Endothelial cell of umbilical vein (primary cell): ENCODE results near the gene ADORA2A. TPM values are rescaled to one million over a fixed set of nuclear protein-coding genes. Genes with fewer than 3 reads are reported as not detected.

Source experiments
- BruUV-seq: library from RNA; stranded (reverse); fragments of 400-500 nt; replicated peaks from 2 replicates; lab custom pipeline; 2021; lab: Mats Ljungman, UMichigan
- CTCF ChIA-PET: fragments of 300-600, 350-600 bp; sonication (Branson Sonifier 250); formaldehyde crosslinking; loops from one replicate; lab custom pipeline; 2021; ENCODE audit warnings: antibody characterized with exemption, inconsistent platforms; lab: Charles Lee
- POLR2A ChIA-PET: fragments of 300-600, 350-600 bp; sonication (Branson Sonifier 250); formaldehyde crosslinking; loops from one replicate; lab custom pipeline; 2021; ENCODE audit warnings: antibody characterized with exemption, inconsistent platforms; lab: Charles Lee
- DNase-seq: peaks from one replicate; pipeline ENCODE4 v3.0.0-alpha.2; 2011; ENCODE audit warnings: low read depth, low spot score
- FAIRE-seq: peaks from 2 replicates; lab custom pipeline; 2011; peaks lifted over from hg19 to GRCh38; lab: Jason Lieb, UNC
- H2AFZ ChIP-seq: 2 replicates; pipeline ENCODE4 v1.6.0; 2012; ENCODE audit warnings: low read depth, low read length, control low read depth, inconsistent platforms
- H3K27ac ChIP-seq: 2 replicates; pipeline ENCODE4 v1.5.1; 2011; ENCODE audit warnings: low read depth, mild to moderate bottlenecking, control low read depth, low read length, moderate library complexity; ENCODE audit not compliant: insufficient read depth
- H3K27me3 ChIP-seq, 2 experiments: 2 replicates each; pipeline versions ENCODE4 v1.6.0 to v1.6.1; 2011; ENCODE audit warnings: low read length in 2 of 2, mixed read lengths in 1 of 2; ENCODE audit not compliant: control insufficient read depth in 2 of 2, insufficient read depth in 2 of 2
- H3K36me3 ChIP-seq, 2 experiments: 2 replicates in 1 of 2; 3 replicates in 1 of 2; pipeline ENCODE4 v1.5.1; 2011; ENCODE audit warnings: low read length in 2 of 2, mild to moderate bottlenecking in 1 of 2, moderate library complexity in 1 of 2; ENCODE audit not compliant: control insufficient read depth in 2 of 2, insufficient read depth in 2 of 2; ENCODE audit errors: extremely low read depth in 1 of 2
- H3K4me1 ChIP-seq: 3 replicates; pipeline ENCODE4 v1.5.1; 2011; ENCODE audit warnings: mild to moderate bottlenecking, low read length; ENCODE audit not compliant: control insufficient read depth, insufficient read depth; ENCODE audit errors: extremely low read depth
- H3K4me2 ChIP-seq: 2 replicates; pipeline ENCODE4 v1.6.1; 2011; ENCODE audit warnings: low read length, control low read depth, mixed read lengths; ENCODE audit not compliant: insufficient read depth
- H3K4me3 ChIP-seq, 3 experiments: fragments of 200-600 bp in 1 of 3; sonication (generic), shearing (Covaris generic) in 1 of 3; replicated peaks in 1 of 3; 2 replicates each; pipeline ENCODE4 v1.5.1; 2011 to 2016; ENCODE audit warnings: control low read depth in 3 of 3, low read length in 3 of 3, mild to moderate bottlenecking in 2 of 3, inconsistent platforms in 1 of 3, low read depth in 1 of 3, moderate library complexity in 1 of 3; ENCODE audit not compliant: insufficient read depth in 1 of 3
- H3K79me2 ChIP-seq: 2 replicates; pipeline ENCODE4 v1.6.0; 2012; ENCODE audit warnings: low read length, inconsistent platforms; ENCODE audit not compliant: control insufficient read depth, insufficient read depth
- H3K9ac ChIP-seq: replicated peaks from 2 replicates; pipeline ENCODE3; 2011; ENCODE audit warnings: low read length, control low read depth; ENCODE audit not compliant: insufficient read depth; ENCODE audit errors: extremely low read depth
- H3K9me1 ChIP-seq: replicated peaks from 3 replicates; pipeline ENCODE4 v1.6.0; 2011; ENCODE audit warnings: mild to moderate bottlenecking, low read length; ENCODE audit not compliant: control insufficient read depth, insufficient read depth; ENCODE audit errors: extremely low read depth
- H3K9me3 ChIP-seq: replicated peaks from 2 replicates; pipeline ENCODE4 v1.5.1; 2012; ENCODE audit warnings: low read length, inconsistent platforms; ENCODE audit not compliant: control insufficient read depth, insufficient read depth
- H4K20me1 ChIP-seq: replicated peaks from 2 replicates; pipeline ENCODE3; 2011; ENCODE audit warnings: mild to moderate bottlenecking, low read length; ENCODE audit not compliant: control insufficient read depth, insufficient read depth; ENCODE audit errors: extremely low read depth
- EZH2 ChIP-seq: IDR thresholded peaks from 2 replicates; pipeline ENCODE4 v1.6.1; 2012; ENCODE audit warnings: borderline replicate concordance, low read depth, mild to moderate bottlenecking, moderate library complexity, low read length, inconsistent platforms; ENCODE audit not compliant: severe bottlenecking
- FOS ChIP-seq: IDR thresholded peaks from 2 replicates; pipeline ENCODE4 v1.6.1; 2011; ENCODE audit warnings: mild to moderate bottlenecking, low read length, moderate library complexity, borderline replicate concordance; ENCODE audit not compliant: insufficient read depth
- GATA2 ChIP-seq: IDR thresholded peaks from 2 replicates; pipeline ENCODE4 v1.7.0; 2011; ENCODE audit warnings: low read depth, mild to moderate bottlenecking, moderate library complexity, mixed read lengths, low read length; ENCODE audit not compliant: insufficient read length, insufficient read depth
- JUN ChIP-seq: IDR thresholded peaks from 2 replicates; pipeline ENCODE4 v1.6.1; 2011; ENCODE audit warnings: borderline replicate concordance, low read depth; ENCODE audit not compliant: insufficient read length, insufficient read depth
- MAX ChIP-seq: IDR thresholded peaks from 2 replicates; pipeline ENCODE4 v1.6.1; 2011; ENCODE audit not compliant: insufficient read depth, insufficient read length
- MYC ChIP-seq: IDR thresholded peaks from one replicate; pipeline ENCODE4 v1.6.1; 2011; ENCODE audit warnings: mild to moderate bottlenecking, low read depth, low read length
- POLR2A ChIP-seq: IDR thresholded peaks from 2 replicates; pipeline ENCODE4 v1.6.1; 2012; ENCODE audit warnings: low read depth, mild to moderate bottlenecking, control low read depth, low read length
- POLR2AphosphoS5 ChIP-seq: IDR thresholded peaks from 2 replicates; pipeline ENCODE4 v1.6.1; 2012; ENCODE audit warnings: low read depth, mild to moderate bottlenecking, control low read depth, low read length, moderate library complexity; ENCODE audit not compliant: insufficient read depth
- dilution Hi-C: fragments of 300-500 bp; cut with MboI; formaldehyde crosslinking; loops from one replicate; pipeline ENCODE4 v1.15.0; 2019; ENCODE audit warnings: low sequenced_read_pairs; ENCODE audit not compliant: extremely low pct_ligation_motif_present
- intact Hi-C: fragments of 100-400 bp; cut with micrococcal nuclease; formaldehyde crosslinking; loops from one replicate; pipeline ENCODE4 v1.10.0; 2022
- polyA plus RNA-seq, 4 experiments: library from polyadenylated mRNA; depleted of rRNA in 3 of 4; stranded (reverse) in 3 of 4; unstranded in 1 of 4; fragments of >200 nt; gene quantifications; 2 replicates each; pipeline versions ENCODE4 v1.2.1 to v1.2.3, GENCODE V29; 2011 to 2012; ENCODE audit warnings: missing spikeins in 1 of 4
- total RNA-seq: library from RNA; stranded (reverse); gene quantifications from 2 replicates; pipeline ENCODE4 v1.2.3, GENCODE V29; 2021
- TF ChIP-seq, protein P1 (sequence below), 2 donors: IDR thresholded peaks; 1 replicate in 1 of 2; 2 replicates in 1 of 2; pipeline ENCODE4 v1.5.1; 2011; ENCODE audit warnings: low read length in 2 of 2, mild to moderate bottlenecking in 2 of 2, moderate library complexity in 2 of 2, control low read depth in 1 of 2, inconsistent platforms in 1 of 2, low read depth in 1 of 2; ENCODE audit not compliant: insufficient read depth in 1 of 2; ENCODE audit errors: extremely low read depth in 1 of 2

The ADORA2A gene
- total and polyA plus RNA-seq, 2 donors (not counting 3 experiments of a cell fraction or from before 2014, with no cell fraction given) = 20.0 to 33.1 TPM

GRCh38 chr22:24393848-24394247 is 33.6 kb upstream of the ADORA2A start:
- FAIRE-seq = no peak
- Histone ChIP-seq H3K4me2 (no peak overlapping the region), H3K4me1 (peaks cover 45% of the 10 kb centered on the region), H2AFZ (no peak overlapping the region), H3K9me1 (no peaks in the 10 kb centered on the region), H3K27ac (no peak overlapping the region), H3K9me3 (no peaks in the 10 kb centered on the region), H3K9ac (no peak overlapping the region), H3K4me3 (no peak overlapping the region), H3K27me3 (no peaks in the 10 kb centered on the region), H4K20me1 (no peaks in the 10 kb centered on the region), H3K36me3 (peaks cover 0 to 1% of the 10 kb centered on the region in 2 experiments), H3K79me2 (peaks cover 15% of the 10 kb centered on the region)
- DNase-seq = no peak
- TF ChIP-seq POLR2A (no peak), EZH2 (no peak), JUN (no peak), FOS (no peak), MYC (no peak), MAX (no peak), POLR2AphosphoS5 (no peak), GATA2 (no peak)
- TF ChIP-seq, protein P1, sequence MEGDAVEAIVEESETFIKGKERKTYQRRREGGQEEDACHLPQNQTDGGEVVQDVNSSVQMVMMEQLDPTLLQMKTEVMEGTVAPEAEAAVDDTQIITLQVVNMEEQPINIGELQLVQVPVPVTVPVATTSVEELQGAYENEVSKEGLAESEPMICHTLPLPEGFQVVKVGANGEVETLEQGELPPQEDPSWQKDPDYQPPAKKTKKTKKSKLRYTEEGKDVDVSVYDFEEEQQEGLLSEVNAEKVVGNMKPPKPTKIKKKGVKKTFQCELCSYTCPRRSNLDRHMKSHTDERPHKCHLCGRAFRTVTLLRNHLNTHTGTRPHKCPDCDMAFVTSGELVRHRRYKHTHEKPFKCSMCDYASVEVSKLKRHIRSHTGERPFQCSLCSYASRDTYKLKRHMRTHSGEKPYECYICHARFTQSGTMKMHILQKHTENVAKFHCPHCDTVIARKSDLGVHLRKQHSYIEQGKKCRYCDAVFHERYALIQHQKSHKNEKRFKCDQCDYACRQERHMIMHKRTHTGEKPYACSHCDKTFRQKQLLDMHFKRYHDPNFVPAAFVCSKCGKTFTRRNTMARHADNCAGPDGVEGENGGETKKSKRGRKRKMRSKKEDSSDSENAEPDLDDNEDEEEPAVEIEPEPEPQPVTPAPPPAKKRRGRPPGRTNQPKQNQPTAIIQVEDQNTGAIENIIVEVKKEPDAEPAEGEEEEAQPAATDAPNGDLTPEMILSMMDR (IDR thresholded peaks at IDR 0.05; ENCODE audit: extremely low read depth in 1 of 2, insufficient read depth in 1 of 2, low read depth in 1 of 2, low read length in 2 of 2) = no peak
- no TSS peak for BruUV-seq
- dilution Hi-C loops (no loop called here), intact Hi-C loops (no loop called here)
- ChIA-PET CTCF (interaction anchor here (1.9 to 2.6 kb wide), 3 partner anchors 9 to 16 kb away, joined by 4 to 11 read pairs (median 7); no protein-coding TSS in a partner anchor), POLR2A (no interaction called here)
